ENCODE measurements around the gene LY6G5C.

LY6G5C gene

DNA sequence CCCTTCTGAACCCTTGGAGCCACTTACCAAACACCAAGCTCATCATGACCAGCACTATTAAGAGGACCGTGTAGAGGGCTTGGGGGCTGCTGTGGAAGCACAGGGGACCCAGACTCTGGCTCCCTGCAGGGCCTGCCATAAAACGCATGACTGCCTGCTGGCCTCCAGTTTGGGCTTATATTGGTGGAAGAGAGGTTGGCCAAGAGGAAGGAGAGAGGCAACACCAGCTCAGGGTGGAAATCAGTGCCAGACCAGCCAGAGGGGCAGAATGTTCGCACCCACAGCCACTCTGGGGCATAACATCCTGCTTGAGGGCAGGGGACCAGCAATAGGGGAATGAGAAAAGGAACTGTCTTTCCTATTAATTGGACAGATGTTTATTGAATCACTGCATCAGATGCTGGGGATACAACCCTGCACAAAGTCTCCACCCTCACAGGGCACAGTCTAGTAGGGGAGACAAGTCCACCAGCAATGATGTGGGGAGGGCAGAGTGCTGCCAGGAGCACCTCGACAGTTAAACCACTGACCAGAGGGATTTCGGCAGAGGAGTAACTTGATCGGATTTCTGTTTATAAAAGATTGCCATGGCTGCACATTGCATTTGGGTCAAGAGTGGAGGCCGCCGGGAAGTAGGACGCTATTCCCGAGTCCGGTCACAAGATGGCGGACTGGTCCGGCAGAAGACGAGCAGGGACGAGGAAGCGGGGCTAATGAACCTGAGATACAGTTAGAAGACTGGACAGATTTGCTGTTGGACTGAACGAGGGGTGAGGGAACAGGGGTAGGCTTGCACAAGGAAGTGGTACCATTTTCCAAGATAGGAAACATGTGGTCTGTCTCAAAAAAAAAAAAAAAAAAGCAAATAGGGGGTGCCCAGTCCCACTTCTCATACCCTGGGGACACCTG lies at the start of gene LY6G5C:
TSS of gene LY6G5C (minus strand) at position 842 of the 909 bp plus-strand sequence. CDS start at position 148, 694 bp downstream.
- DNase-seq (ENCODE audit: low read depth): peak; percentile 75
- peak within 1 kb of the TSS; percentile 55 for H3K4me3 ChIP-seq (ENCODE audit: low read depth, low read length)

- peak overlapping the region; percentile 90 for H3K4me3 ChIP-seq (ENCODE audit: low read depth, low read length)
- peak; percentile 64 for DNase-seq (ENCODE audit: low read depth)
These were observed 49.2 kb upstream of the LY6G5C start for GRCh38 chr6:31729979-31730630.

- peak overlapping the region; percentile 90 for H3K4me3 ChIP-seq (ENCODE audit: low read depth, low read length)
- DNase-seq (ENCODE audit: low read depth): peak; percentile 50
These were observed 48.7 kb upstream of the LY6G5C start for GRCh38 chr6:31729515-31729978.

GRCh38 chr6:31728767-31729514 lies 48.1 kb upstream of the LY6G5C start, which contains the start of gene DDAH2:
Gene DDAH2 (minus strand): TSS chr6:31729299. CDS start chr6:31729161, 138 bp downstream.
- H3K4me3 ChIP-seq (ENCODE audit: low read depth, low read length): peak within 1 kb of the TSS; percentile 90
- DNase-seq (ENCODE audit: low read depth): no peak

- DNase-seq (ENCODE audit: low read depth): no peak
- H3K4me3 ChIP-seq (ENCODE audit: low read depth, low read length): no peak overlapping the region
These were observed 47.1 kb upstream of the LY6G5C start for GRCh38 chr6:31727717-31728671.

DNA sequence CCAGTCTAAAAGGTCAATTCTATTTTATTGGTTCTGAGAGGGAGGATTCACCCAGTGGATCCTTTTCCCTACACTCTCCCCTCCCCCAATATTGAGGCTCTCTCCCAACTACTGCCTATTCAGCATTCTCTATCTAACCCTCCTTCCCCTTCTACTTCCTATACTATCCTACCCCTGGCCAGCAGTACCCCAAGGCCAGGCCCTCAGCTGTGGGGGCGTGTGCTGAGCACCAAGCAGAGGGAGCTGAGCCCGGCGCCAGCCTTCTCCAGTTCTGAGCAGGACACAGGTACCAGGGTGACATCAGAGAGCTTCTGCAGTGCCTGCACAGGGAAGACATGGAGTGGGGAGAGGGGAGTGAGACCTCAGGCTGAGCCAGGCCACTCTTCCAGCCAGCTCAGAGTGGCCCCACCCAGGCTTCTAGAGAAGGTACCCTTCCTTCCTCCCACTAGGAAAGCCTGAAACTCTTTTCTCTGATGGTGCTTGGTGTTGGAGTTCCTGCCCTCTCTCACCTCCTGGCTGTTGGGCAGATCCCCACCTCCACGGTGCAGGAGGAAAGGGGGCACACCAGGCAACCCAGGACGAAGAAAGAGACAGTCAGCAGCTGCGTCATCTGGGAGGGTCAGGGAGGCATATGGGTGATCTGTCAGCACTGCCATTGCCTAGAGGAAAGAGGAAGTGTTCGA lies 46.3 kb upstream of the LY6G5C start:
- H3K4me3 ChIP-seq (ENCODE audit: low read depth, low read length): no peak overlapping the region
- no peak for DNase-seq (ENCODE audit: low read depth)

DNA sequence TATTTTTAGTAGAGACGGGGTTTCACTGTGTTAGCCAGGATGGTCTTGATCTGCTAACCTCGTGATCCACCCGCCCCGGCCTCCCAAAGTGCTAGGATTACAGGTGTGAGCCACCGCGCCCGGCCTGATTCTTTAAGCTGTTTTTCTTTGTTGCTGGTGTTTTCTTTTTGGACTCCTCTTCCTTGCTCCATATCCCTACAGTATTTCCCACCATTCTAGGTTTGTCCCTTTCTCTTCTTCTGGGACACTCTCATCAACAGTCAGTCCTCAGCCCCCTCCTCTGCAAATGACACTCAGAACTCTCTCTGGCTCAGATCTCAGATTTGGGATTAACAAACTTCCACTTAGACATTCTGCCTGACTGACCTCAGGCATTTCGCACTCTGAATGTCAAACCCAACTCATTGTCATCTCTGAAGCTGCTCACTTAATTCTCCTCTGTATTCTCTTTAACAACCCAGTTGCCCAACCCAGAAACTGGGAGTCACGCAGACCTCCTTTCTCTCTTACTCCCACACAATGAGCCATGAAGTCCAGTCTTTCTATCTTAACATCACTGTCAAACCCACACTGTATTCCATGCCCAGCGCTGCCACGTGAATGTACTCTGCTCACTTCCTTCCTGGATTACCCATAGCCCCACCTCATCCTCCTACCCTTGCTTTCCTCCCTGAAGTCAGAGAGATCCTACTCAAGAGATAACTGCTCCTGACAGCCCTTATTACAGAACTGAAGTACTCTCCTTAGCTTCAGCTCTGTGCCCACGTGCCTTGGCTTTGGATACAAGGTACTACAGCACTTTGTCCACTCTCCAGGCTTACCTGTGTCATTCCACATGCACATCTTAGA lies 44.9 kb upstream of the LY6G5C start:
- no peak for DNase-seq (ENCODE audit: low read depth)
- no peak overlapping the region for H3K4me3 ChIP-seq (ENCODE audit: low read depth, low read length)

DNA sequence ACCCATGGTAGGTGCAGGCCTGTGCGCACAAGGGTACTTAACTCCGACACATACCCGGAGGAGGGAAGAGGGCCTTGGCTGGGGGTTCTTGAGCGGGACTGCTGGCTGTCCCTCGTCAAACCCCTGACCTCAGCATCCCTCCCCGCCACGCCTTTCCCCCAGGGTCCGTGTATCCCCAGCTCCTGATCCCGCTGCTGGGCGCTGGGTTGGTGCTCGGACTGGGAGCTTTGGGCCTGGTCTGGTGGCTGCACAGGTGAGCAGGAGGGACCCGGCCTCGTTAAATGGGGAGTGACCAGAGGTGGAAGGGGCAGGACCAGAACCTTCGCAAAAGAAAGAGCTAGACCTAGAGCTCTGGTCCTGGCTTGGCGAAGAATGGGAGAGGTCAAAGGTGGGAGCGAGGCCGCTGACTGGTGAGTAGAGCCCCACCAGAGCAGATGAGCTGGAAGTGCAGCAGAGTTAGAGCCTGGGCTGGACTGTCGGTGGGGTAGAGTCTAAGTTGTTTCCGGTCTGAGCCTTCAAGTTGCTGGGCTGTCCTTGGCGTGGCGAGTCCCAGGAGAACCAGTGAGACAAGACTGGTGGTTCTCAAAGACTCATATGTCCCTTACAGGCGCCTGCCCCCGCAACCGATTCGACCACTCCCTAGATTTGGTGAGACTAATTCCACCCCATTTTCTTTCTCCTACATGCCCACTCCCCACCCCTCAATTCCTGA lies 43.3 kb upstream of the LY6G5C start:
- DNase-seq (ENCODE audit: low read depth): no peak
- no peak overlapping the region for H3K4me3 ChIP-seq (ENCODE audit: low read depth, low read length)

GRCh38 chr6:31723245-31723979 lies 42.5 kb upstream of the LY6G5C start, which contains the start of gene MPIG6B:
Gene MPIG6B (plus strand): TSS chr6:31723373. CDS start chr6:31723384, 11 bp downstream.
- no peak for DNase-seq (ENCODE audit: low read depth)
- no peak within 1 kb of the TSS for H3K4me3 ChIP-seq (ENCODE audit: low read depth, low read length)

DNA sequence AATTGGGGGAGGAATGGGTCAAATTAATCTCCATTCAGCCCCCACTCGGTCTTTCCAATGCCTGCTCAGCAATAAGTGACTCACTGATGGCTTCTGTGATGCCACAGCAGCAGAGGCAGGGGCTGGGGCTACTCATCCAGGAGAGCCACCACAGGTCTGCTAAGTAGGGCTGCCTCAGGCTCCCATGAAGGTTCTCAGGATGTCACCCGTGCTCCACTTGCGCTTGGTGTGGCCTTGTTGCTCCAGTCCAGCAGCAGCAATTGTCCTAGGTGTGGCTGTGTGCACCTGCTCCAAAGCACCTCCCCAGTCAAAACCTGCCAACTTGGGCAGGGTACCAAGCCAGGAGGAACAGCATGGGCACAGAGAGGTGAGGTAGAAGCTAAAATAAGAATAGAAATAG lies 41.3 kb upstream of the LY6G5C start:
- no peak overlapping the region for H3K4me3 ChIP-seq (ENCODE audit: low read depth, low read length)
- no peak for DNase-seq (ENCODE audit: low read depth)

DNA sequence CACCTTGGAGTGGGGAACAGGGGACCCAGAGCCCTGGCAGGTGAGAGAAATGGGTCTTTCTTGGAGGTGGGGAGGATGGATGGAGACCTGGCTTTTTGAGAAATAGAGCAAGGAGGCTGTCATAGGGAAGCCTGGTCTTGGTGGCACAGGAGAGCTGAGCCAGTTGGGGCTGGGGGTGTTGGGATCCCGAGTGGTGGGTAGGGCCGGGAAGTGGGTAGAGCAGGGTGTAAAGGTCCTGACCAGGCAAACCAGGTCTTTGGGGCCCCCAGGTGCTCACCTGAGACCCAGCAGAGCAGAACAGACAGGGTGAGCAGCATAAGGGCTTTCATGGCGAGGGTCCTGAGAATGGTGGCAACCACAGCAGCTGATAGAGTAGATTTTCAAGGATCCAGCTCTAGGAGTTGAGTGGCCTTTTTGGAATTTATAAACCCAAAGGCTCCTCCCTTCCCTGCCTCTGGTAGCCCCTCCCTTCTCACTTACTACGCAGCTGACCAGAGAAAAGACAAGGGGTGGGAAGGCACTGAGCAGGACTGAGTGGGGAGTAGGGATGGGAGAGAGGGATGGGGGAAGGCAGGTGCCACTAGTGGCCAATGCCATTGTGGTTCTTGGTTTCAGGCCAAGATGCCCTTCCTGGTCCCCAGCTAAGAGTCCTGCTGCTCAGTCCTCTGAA lies 40.6 kb upstream of the LY6G5C start, which contains the start of gene LY6G6C:
TSS of gene LY6G6C (minus strand) at position 396 of the 670 bp plus-strand sequence. CDS start at position 329, 67 bp downstream.
- DNase-seq (ENCODE audit: low read depth): no peak

GRCh38 chr6:31720196-31720770 lies 39.4 kb upstream of the LY6G5C start:
- no peak for DNase-seq (ENCODE audit: low read depth)
- no peak overlapping the region for H3K4me3 ChIP-seq (ENCODE audit: low read depth, low read length)

More for the DNA sequence above, 40.6 kb upstream of the LY6G5C start, which contains the start of gene LY6G6C:
- no peak within 1 kb of the TSS for H3K4me3 ChIP-seq (ENCODE audit: low read depth, low read length)

GRCh38 chr6:31719001-31719400 lies 38.1 kb upstream of the LY6G5C start:
- H3K4me3 ChIP-seq (ENCODE audit: low read depth, low read length): no peak overlapping the region
- no peak for DNase-seq (ENCODE audit: low read depth)

DNA sequence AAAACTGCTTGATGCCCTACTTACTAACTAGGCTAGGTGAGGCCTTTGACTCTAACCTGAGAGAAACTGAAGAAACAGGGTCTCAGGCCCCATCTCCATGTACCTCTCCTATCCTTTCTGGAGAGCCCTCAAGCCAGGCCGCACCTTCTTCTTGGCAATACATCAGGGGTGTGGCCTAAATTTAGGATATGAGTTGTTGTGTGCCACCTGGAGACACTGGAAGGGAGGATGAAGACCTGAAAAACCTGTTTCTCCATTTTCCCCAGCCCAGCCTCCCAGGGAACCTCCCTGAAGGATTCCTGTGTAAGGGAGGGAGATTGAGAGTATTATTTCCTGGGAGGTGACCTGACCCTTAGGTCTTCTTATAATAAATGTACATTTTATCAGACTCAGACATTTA lies 37.4 kb upstream of the LY6G5C start:
- DNase-seq (ENCODE audit: low read depth): no peak
- no peak overlapping the region for H3K4me3 ChIP-seq (ENCODE audit: low read depth, low read length)
